ENCODE results near the gene PALM. TPM values are rescaled to one million over a fixed set of nuclear protein-coding genes. Genes with fewer than 3 reads are reported as not detected.

PALM gene
- total and polyA plus RNA-seq, 9 of the 15 experiments (the other 6 are each of a cell fraction or from before 2014, with no cell fraction given) = 0.04 to 6.6 (median 1.7) TPM

GRCh38 chr19:796692-797527 lies 88.2 kb downstream of the PALM start, which contains the start of gene PTBP1 (continued):
- no peak for TF ChIP-seq SAFB2 (IDR thresholded peaks at IDR 0.05; ENCODE audit: borderline replicate concordance, low read depth, low read length, severe bottlenecking)
- no peak for TF ChIP-seq ARHGAP35 (IDR thresholded peaks at IDR 0.05; ENCODE audit: partially characterized antibody)
- no peak for TF ChIP-seq HMG20A (CRISPR knock-in tag; conservative IDR thresholded peaks at IDR 0.05)
- no peak for TF ChIP-seq ZFP36 (IDR thresholded peaks at IDR 0.05; ENCODE audit: low read depth, low read length, partially characterized antibody)
- TF ChIP-seq UBTF (IDR thresholded peaks at IDR 0.05; ENCODE audit: borderline replicate concordance in 1 of 2, low read depth in 2 of 2, low read length in 2 of 2) = 0 out of 4 replicates have a peak, but pooled peaks of 1 of the 2 experiments have one; percentile 40
- 0 out of 4 replicates have a peak, but pooled peaks of 1 of the 2 experiments have one; percentile 18 for TF ChIP-seq RAD21 (CRISPR knock-in tag; conservative IDR thresholded peaks at IDR 0.05 in 1 of 2, IDR thresholded peaks at IDR 0.05 in 1 of 2)
- TF ChIP-seq KDM4B (IDR thresholded peaks at IDR 0.05; ENCODE audit: borderline replicate concordance in 2 of 2, low read depth in 1 of 2) = no peak; a peak in 1 of 4 replicates
- TF ChIP-seq ETV1 (tag; conservative IDR thresholded peaks at IDR 0.05; ENCODE audit: low read depth) = 0 out of 2 replicates have a peak, but pooled peaks have one; percentile 17
- TF ChIP-seq XRCC4 (IDR thresholded peaks at IDR 0.05; ENCODE audit: extremely low read depth, insufficient read depth, insufficient read length) = no peak
- TF ChIP-seq ZNF740 (CRISPR knock-in tag; IDR thresholded peaks at IDR 0.05) = no peak
- no peak for TF ChIP-seq ZNF740 (tag; IDR thresholded peaks at IDR 0.05)
- no peak for TF ChIP-seq ZNF785 (CRISPR knock-in tag; IDR thresholded peaks at IDR 0.05)
- no peak for TF ChIP-seq CBX2 (IDR thresholded peaks at IDR 0.05; ENCODE audit: insufficient read depth, low read length, poor library complexity, severe bottlenecking)
- TF ChIP-seq NCOA4 (IDR thresholded peaks at IDR 0.05; ENCODE audit: partially characterized antibody) = no peak
- TF ChIP-seq NONO (IDR thresholded peaks at IDR 0.05; ENCODE audit: low read depth in 2 of 2, low read length in 1 of 2) = no peak
- no peak for TF ChIP-seq CGGBP1 (CRISPR knock-in tag; IDR thresholded peaks at IDR 0.05)
- peak; percentile 72 for TF ChIP-seq CREB1 (IDR thresholded peaks at IDR 0.05)
- peak; percentile 82 for TF ChIP-seq CREB1 (CRISPR knock-in tag; IDR thresholded peaks at IDR 0.05)
- TF ChIP-seq CHCHD3 (CRISPR knock-in tag; IDR thresholded peaks at IDR 0.05) = peak; percentile 82; the same call in 1 of the 2 replicates
- TF ChIP-seq CC2D1A (IDR thresholded peaks at IDR 0.05) = no peak
- TF ChIP-seq MIER1 (IDR thresholded peaks at IDR 0.05; ENCODE audit: low read depth) = no peak
- no peak for TF ChIP-seq CCAR2 (IDR thresholded peaks at IDR 0.05; ENCODE audit: low read depth, low read length)
- TF ChIP-seq ZBTB12 (CRISPR knock-in tag; IDR thresholded peaks at IDR 0.05) = 0 out of 2 replicates have a peak, but pooled peaks have one; percentile 16

Data from K562 (cell line).